Activated naive CD8-positive, alpha-beta T cell treated with anti-CD3 and anti-CD28 coated beads, Interleukin-2, amount 10 ng/mL, durations not matched to agents 7 days and 5 days (primary cell): Measurements from ENCODE around the gene ZEB2. TPM values are rescaled to one million over a fixed set of nuclear protein-coding genes. Genes with fewer than 3 reads are reported as not detected.

ENCODE experiments used
- ATAC-seq: fragments of 150-1000 bp; cut with Tn5 transposase; one replicate; pipeline ENCODE4 v1.10.0; 2021; ENCODE audit warnings: low read depth, moderate library complexity
- POLR2A ChIA-PET: fragments of 350-600 bp; sonication (Branson Sonifier 250); formaldehyde crosslinking; loops from one replicate; lab custom pipeline; 2021; ENCODE audit warnings: antibody characterized with exemption; lab: Charles Lee
- DNase-seq: peaks from one replicate; pipeline ENCODE4 v3.0.0; 2021
- H3K27ac Mint-ChIP-seq: one replicate; pipeline ENCODE4 v1.8.0; 2022; ENCODE audit warnings: mild to moderate bottlenecking, mixed read lengths
- H3K27me3 Mint-ChIP-seq: one replicate; pipeline ENCODE4 v1.8.0; 2022; ENCODE audit warnings: mild to moderate bottlenecking, moderate library complexity, mixed read lengths
- H3K36me3 Mint-ChIP-seq: one replicate; pipeline ENCODE4 v1.8.0; 2021; ENCODE audit warnings: mild to moderate bottlenecking, mixed read lengths
- H3K4me1 Mint-ChIP-seq: one replicate; pipeline ENCODE4 v1.8.0; 2021; ENCODE audit warnings: mixed read lengths
- H3K4me3 Mint-ChIP-seq: one replicate; pipeline ENCODE4 v1.8.0; 2022; ENCODE audit warnings: mild to moderate bottlenecking, moderate library complexity, mixed read lengths
- H3K9me3 Mint-ChIP-seq: one replicate; pipeline ENCODE4 v1.8.0; 2021; ENCODE audit warnings: mixed read lengths
- total RNA-seq, 2 experiments: library from RNA; stranded (reverse); gene quantifications; one replicate each; pipeline ENCODE4 v1.2.3, GENCODE V29; 2021

The ZEB2 gene
- total RNA-seq = 10 to 100 TPM; 17.8 to 19.6 TPM

DNA sequence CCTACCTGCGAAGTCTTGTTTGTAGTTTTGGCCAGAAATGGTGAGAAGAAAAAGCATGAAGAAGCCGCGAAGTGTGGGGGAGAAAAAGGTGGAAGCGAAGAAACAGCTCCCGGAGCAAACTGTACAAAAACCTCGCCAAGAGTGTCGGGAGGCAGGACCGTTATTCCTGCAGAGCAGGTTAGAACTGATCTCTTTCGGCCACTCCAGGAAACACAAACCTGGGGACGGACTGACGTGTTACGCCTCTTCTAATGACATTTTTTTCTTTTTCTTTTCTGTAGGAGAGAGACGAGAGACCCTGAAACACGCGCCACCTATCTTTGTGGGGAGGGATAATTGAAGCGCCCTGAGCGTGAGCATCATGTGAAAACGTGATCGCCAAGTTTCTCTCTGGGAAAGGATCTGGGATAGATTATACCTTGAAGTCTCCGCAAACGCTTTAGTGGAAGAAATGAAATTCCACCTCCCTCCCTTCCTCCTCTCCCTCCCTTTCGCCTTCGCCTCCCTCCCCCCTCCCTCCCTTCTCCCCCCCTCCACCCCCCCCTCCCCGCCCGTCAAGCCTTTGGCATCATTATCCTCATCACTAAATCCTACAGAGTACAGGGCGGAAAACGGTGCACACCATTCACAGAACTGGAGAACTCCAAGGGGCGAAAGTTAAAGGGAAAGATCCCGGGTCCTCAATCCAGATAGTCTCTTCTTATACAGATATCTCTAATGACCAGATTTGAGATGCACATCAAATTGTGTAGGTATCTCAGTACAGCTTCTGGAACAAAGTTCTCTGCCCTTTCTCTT, at the start of gene ZEB2:
Gene ZEB2, minus strand, starts transcription at position 186 of the 798 bp plus-strand sequence. CDS start 2,769 bp downstream, outside the sequence.
- Mint-ChIP-seq H3K4me1 (peaks cover 14% of the 10 kb centered on the region), H3K27ac (no peak within 1 kb of the TSS), H3K4me3 (peak within 1 kb of the TSS; percentile 20), H3K9me3 (no peaks in the 10 kb centered on the region), H3K27me3 (peaks cover 48% of the 10 kb centered on the region), H3K36me3 (peaks cover 2% of the 10 kb centered on the region)
- DNase-seq = peak; percentile 35
- ATAC-seq = no peak
- POLR2A ChIA-PET = interaction anchor here (0.5 kb wide), 1 partner anchor 52 kb away, joined by 3 read pairs; no protein-coding TSS in a partner anchor

GRCh38 chr2:144567745-144568144, 47.8 kb upstream of the ZEB2 start:
- POLR2A ChIA-PET = no interaction called here
- no peaks in the 10 kb centered on the region for H3K4me1 Mint-ChIP-seq
- peaks cover 4% of the 10 kb centered on the region for H3K9me3 Mint-ChIP-seq
- peaks cover 2% of the 10 kb centered on the region for H3K36me3 Mint-ChIP-seq
- DNase-seq = no peak
- H3K27ac Mint-ChIP-seq = no peak overlapping the region
- no peak for ATAC-seq
- no peak overlapping the region for H3K4me3 Mint-ChIP-seq
- H3K27me3 Mint-ChIP-seq = peaks cover 3% of the 10 kb centered on the region

GRCh38 chr2:144566448-144566847, 46.5 kb upstream of the ZEB2 start:
- Mint-ChIP-seq H3K27ac (no peak overlapping the region), H3K4me3 (no peak overlapping the region), H3K4me1 (no peaks in the 10 kb centered on the region)

GRCh38 chr2:144560251-144560650, 40.3 kb upstream of the ZEB2 start:
- H3K27ac Mint-ChIP-seq = no peak overlapping the region
- ATAC-seq = no peak
- H3K4me1 Mint-ChIP-seq = no peaks in the 10 kb centered on the region
- no peak for DNase-seq
- H3K4me3 Mint-ChIP-seq = no peak overlapping the region
- POLR2A ChIA-PET = no interaction called here
- peaks cover 2% of the 10 kb centered on the region for H3K9me3 Mint-ChIP-seq
- H3K27me3 Mint-ChIP-seq = peaks cover 11% of the 10 kb centered on the region
- peaks cover 1% of the 10 kb centered on the region for H3K36me3 Mint-ChIP-seq

More at GRCh38 chr2:144566448-144566847, 46.5 kb upstream of the ZEB2 start:
- DNase-seq (no peak), ATAC-seq (no peak)
- POLR2A ChIA-PET = no interaction called here
- H3K36me3 Mint-ChIP-seq = peaks cover 2% of the 10 kb centered on the region
- peaks cover 4% of the 10 kb centered on the region for H3K9me3 Mint-ChIP-seq
- H3K27me3 Mint-ChIP-seq = peaks cover 5% of the 10 kb centered on the region

DNA sequence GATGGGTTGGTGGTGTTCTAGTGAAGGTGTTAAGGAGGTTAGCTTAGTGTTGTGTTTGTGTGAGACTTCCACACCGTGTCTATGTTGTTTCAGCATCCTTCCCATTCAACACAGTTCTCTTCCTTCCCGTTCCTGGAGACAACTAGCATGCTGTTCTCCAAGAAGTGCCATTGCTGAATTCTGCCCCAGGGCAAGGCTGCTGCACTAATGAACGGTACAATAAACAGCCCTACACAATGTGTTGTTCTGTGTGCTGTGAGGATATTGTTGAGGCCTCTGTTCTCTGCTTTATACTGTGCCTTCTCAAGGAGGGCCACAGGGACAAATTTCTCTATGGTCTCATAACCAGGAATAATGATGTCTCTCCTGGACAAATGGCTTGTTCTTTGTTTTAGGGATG, 39.8 kb upstream of the ZEB2 start:
- Mint-ChIP-seq H3K27me3 (peaks cover 9% of the 10 kb centered on the region), H3K4me1 (no peaks in the 10 kb centered on the region), H3K4me3 (no peak overlapping the region), H3K9me3 (no peaks in the 10 kb centered on the region), H3K27ac (no peak overlapping the region), H3K36me3 (no peaks in the 10 kb centered on the region)
- no peak for DNase-seq
- no peak for ATAC-seq
- POLR2A ChIA-PET = no interaction called here

- H3K9me3 Mint-ChIP-seq = no peaks in the 10 kb centered on the region
- ATAC-seq = no peak
- no peak overlapping the region for H3K27ac Mint-ChIP-seq
- POLR2A ChIA-PET = no interaction called here
- H3K4me1 Mint-ChIP-seq = no peaks in the 10 kb centered on the region
- H3K4me3 Mint-ChIP-seq = no peak overlapping the region
- no peaks in the 10 kb centered on the region for H3K36me3 Mint-ChIP-seq
- peaks cover 9% of the 10 kb centered on the region for H3K27me3 Mint-ChIP-seq
- no peak for DNase-seq
Measured at GRCh38 chr2:144559242-144559641, 39.3 kb upstream of the ZEB2 start.

GRCh38 chr2:144554492-144555210, 34.7 kb upstream of the ZEB2 start:
- no peak for ATAC-seq
- Mint-ChIP-seq H3K27ac (no peak overlapping the region), H3K9me3 (no peaks in the 10 kb centered on the region), H3K27me3 (peaks cover 7% of the 10 kb centered on the region), H3K4me3 (no peak overlapping the region), H3K36me3 (no peaks in the 10 kb centered on the region), H3K4me1 (no peaks in the 10 kb centered on the region)
- DNase-seq = no peak
- POLR2A ChIA-PET = no interaction called here

DNA sequence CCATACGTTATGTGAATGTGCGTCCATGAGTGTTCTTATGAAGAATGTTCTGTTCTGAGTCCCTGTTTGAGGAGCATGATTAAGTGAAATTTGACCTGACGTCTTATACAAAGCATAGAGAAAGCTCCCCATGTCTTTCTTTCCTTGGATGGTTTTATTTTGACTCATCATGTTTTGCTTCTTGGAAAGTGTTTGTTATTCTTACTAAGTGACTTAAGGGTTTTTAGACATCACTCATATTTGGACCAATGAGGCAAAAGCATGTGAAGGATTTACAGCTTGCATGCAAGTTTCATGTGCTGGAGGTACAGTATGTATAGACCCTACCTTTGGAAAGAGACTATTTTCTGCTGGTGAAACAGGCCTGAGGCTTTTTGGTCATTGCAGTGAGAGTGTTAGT, 33.5 kb upstream of the ZEB2 start:
- Mint-ChIP-seq H3K27me3 (peaks cover 2% of the 10 kb centered on the region), H3K4me3 (no peak overlapping the region), H3K4me1 (no peaks in the 10 kb centered on the region), H3K9me3 (no peaks in the 10 kb centered on the region), H3K36me3 (no peaks in the 10 kb centered on the region), H3K27ac (no peak overlapping the region)
- POLR2A ChIA-PET = no interaction called here
- DNase-seq (no peak), ATAC-seq (no peak)

GRCh38 chr2:144552821-144553220, 32.9 kb upstream of the ZEB2 start:
- Mint-ChIP-seq H3K27ac (no peak overlapping the region), H3K27me3 (peaks cover 4% of the 10 kb centered on the region), H3K4me1 (no peaks in the 10 kb centered on the region), H3K9me3 (no peaks in the 10 kb centered on the region), H3K4me3 (no peak overlapping the region), H3K36me3 (no peaks in the 10 kb centered on the region)
- ATAC-seq = no peak
- POLR2A ChIA-PET = no interaction called here
- DNase-seq = no peak

- H3K27ac Mint-ChIP-seq = no peak overlapping the region
- POLR2A ChIA-PET = no interaction called here
- H3K4me3 Mint-ChIP-seq = no peak overlapping the region
Measured at GRCh38 chr2:144550911-144551310, 31.0 kb upstream of the ZEB2 start.

GRCh38 chr2:144550084-144550483, 30.2 kb upstream of the ZEB2 start:
- no peak for DNase-seq
- Mint-ChIP-seq H3K4me1 (no peaks in the 10 kb centered on the region), H3K36me3 (no peaks in the 10 kb centered on the region), H3K4me3 (no peak overlapping the region), H3K27ac (no peak overlapping the region), H3K9me3 (no peaks in the 10 kb centered on the region), H3K27me3 (peaks cover 8% of the 10 kb centered on the region)
- no peak for ATAC-seq
- POLR2A ChIA-PET = no interaction called here

More at GRCh38 chr2:144550911-144551310, 31.0 kb upstream of the ZEB2 start:
- Mint-ChIP-seq H3K27me3 (peaks cover 8% of the 10 kb centered on the region), H3K4me1 (no peaks in the 10 kb centered on the region), H3K9me3 (no peaks in the 10 kb centered on the region), H3K36me3 (no peaks in the 10 kb centered on the region)
- DNase-seq = no peak
- no peak for ATAC-seq

GRCh38 chr2:144548532-144549191, 28.7 kb upstream of the ZEB2 start:
- H3K27ac Mint-ChIP-seq = no peak overlapping the region
- DNase-seq = no peak
- H3K27me3 Mint-ChIP-seq = peaks cover 10% of the 10 kb centered on the region
- peak; percentile 91 for ATAC-seq
- H3K9me3 Mint-ChIP-seq = no peaks in the 10 kb centered on the region
- H3K4me3 Mint-ChIP-seq = no peak overlapping the region
- no peaks in the 10 kb centered on the region for H3K4me1 Mint-ChIP-seq
- POLR2A ChIA-PET = no interaction called here
- H3K36me3 Mint-ChIP-seq = no peaks in the 10 kb centered on the region

- ATAC-seq (no peak), DNase-seq (no peak)
- Mint-ChIP-seq H3K9me3 (no peaks in the 10 kb centered on the region), H3K4me3 (no peak overlapping the region), H3K4me1 (no peaks in the 10 kb centered on the region), H3K27ac (no peak overlapping the region), H3K27me3 (peaks cover 10% of the 10 kb centered on the region), H3K36me3 (no peaks in the 10 kb centered on the region)
- POLR2A ChIA-PET = no interaction called here
Measured at GRCh38 chr2:144548088-144548487, 28.2 kb upstream of the ZEB2 start.
